Glomerular visceral epithelial cell (primary cell): ENCODE results near the gene PLXNA2.

ENCODE experiments used
- DNase-seq: peaks from one replicate; pipeline ENCODE4 v3.0.0-alpha.2; 2016; ENCODE audit errors: extremely low spot score

Gene PLXNA2

DNA sequence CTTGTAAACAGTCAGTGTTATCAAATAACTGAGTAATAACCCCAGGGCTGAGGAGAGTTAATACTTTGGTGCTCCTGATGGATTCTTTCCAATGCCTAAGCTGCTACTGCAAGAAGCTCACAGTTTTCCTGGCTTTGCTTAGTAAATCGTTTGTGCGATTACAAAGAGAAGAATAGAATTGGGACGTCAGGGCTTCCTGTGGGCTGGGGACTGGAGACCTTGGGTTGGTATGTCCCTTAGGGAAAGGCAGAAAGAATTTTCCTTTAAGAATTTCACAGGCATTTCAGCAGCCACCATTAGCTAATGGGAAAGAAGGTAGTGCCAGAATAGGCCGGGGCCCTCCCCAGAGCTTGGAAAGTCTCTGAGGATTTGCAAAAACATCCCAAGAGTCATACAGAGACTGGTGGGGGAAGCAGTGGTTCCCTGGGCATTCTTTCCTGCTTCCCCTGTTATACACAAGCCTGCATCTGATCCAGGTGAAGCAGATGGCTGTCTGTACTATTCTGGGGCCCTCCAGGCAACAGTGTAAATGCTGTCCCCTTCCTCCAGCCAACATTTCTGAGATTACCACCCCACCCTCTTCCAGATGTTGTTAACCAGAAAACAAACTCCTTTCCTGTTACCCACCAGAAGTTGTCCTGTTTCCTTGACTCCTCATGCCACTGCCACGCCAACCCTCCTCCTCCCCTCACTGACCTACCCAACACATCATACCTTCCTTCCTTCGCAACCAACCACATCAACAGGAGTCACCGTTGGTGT lies 40.2 kb downstream of the PLXNA2 start:
- DNase-seq, result no peak

GRCh38 chr1:208203127-208203847 lies 40.9 kb downstream of the PLXNA2 start:
- no peak for DNase-seq

DNA sequence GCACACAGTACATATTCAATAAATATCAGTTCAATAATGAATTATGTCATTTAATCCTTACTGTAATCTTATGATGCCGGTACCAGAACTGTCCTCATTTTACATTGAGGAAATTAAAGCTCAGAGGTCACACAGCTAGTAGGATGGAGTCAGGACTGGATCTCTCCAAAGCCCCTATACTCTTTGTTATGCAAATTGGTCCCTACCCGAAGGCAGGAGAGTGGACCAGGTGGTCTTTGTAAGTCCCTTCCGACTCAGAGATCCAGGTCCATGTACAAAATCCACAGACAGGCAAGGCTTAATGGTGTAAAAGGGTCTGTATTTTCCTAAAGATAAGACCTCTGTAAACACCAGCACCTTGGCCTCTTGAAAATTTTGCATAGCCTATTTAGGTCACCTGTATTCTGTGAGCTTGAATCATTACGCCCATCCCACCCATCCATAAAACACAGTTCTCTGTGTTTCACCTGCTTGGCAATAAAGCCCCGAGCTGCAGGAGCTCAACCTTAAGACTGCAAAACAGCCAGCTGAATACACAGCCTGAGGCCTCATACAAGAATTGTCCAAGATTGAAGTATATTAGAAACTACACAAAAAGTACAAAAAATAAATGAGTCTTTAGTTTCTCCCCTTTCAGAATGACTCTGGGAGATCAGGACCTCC lies 41.7 kb downstream of the PLXNA2 start:
- DNase-seq, result no peak

GRCh38 chr1:208201229-208201628 lies 43.0 kb downstream of the PLXNA2 start:
- DNase-seq, result peak; percentile 90

GRCh38 chr1:208200116-208200515 lies 44.1 kb downstream of the PLXNA2 start:
- DNase-seq, result no peak

GRCh38 chr1:208198236-208198635 lies 45.9 kb downstream of the PLXNA2 start:
- no peak for DNase-seq

DNA sequence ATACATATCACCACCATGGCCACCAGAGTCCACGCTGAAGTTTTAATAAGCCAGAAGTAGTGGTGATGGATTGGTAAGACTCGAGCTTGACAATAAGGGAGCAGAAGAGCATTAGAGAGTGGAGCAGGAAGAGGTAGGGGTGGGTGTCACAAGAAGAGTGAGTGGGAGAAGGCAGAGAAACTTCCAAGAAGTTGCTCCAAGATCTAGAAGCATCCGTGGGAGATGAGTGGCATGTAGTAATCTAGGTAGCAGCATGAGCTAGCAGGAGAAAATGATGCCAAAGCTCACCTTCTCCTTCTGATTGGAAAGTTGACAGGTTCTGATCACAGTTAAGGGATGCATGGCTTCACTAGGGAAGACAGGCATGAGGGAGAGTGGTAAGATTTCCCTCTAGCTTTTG lies 49.2 kb downstream of the PLXNA2 start:
- no peak for DNase-seq

DNA sequence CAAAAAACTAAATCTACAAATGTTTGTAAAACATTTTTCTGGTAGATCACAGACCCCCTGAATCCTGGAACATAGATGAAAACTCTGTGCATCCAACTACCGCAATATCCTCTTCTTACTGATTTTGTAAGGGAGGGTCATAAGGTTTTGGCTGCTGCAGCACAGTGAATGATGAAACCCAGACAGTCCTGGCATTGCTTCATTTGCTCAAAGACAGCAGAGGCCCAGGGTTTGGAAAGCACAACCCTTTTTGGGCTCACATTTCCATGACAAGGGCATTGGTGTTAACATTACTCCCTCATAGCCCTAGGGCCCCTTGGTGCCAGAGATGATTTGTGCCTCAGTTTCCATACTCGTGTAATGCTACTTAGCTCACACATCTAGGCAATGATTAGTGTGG lies 51.2 kb downstream of the PLXNA2 start:
- DNase-seq, result no peak

DNA sequence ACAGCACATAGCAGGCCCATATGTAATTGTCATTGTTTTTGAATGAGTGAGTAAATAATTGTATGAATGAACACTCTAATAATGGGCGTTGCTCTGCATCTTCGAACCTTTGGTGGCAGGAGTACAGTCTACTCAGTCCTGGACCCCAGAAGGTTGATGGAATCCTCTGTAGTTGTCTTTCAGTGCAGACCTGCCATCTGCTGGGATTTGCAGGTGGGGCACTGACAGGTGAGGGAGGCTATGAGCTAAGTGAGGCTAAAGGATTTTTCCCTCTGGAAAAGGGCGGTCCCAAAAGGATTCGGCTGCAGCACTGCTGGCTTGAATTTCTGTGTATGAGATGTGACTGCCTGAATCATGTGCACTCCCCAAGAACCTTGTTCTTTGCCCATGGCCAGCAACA lies 53.4 kb downstream of the PLXNA2 start:
- no peak for DNase-seq

DNA sequence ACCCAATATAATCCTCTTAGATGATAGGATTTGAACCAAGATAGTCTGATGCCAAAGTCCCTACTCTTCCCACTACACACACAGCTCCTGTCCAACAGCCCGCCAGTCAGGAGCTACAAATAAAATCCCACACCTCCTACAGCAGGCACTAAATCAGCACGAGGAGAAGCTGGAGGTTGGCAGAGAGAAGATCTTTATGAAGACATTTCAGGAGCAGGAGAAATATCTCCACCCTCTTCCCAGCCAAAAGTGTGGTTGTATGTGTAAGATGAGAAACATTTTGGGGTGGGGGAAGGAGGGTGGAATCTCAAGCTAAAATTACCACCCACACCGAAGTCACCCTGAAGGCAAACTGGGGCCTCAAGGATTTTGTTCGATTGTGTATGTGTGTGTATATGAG lies 54.5 kb downstream of the PLXNA2 start:
- DNase-seq, result no peak

DNA sequence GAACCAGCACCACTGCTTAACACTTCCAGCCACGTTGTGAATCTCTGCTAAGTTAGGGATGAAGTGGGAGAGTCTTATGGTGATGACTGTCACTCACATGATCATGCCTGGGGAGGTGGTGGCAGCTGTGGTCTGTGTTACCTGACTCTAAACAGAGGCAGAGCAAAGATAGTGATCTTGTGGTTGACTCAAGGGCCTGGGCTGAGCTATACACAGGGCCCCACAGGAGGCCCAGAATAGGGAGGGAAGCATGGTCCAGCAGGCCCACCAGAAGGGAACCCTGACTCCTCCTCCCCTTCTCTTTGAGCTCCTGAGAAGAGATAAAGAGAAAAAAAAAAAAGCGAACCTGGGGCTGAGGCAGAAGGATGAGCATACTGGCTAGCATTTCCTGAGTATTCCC lies 55.0 kb downstream of the PLXNA2 start:
- DNase-seq, result peak; percentile 41

DNA sequence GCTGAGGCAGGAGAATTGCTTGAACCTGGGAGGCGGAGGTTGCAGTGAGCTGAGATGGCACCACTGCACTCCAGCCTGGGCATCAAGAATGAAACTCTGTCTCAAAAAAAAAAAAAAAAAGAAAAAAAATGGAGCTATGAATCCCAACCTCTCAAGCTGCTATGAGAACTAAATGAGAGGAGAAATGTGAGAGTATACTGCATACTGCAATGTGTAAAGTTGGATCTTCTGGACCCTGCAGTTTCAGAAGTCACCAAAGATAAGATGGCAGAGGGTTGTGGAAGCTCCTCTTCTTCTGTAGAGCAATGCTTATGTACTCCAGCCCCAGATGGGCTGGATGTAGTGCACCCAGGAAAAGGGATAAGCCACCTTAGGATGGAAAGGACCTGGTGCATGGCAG lies 55.6 kb downstream of the PLXNA2 start:
- DNase-seq, result no peak

DNA sequence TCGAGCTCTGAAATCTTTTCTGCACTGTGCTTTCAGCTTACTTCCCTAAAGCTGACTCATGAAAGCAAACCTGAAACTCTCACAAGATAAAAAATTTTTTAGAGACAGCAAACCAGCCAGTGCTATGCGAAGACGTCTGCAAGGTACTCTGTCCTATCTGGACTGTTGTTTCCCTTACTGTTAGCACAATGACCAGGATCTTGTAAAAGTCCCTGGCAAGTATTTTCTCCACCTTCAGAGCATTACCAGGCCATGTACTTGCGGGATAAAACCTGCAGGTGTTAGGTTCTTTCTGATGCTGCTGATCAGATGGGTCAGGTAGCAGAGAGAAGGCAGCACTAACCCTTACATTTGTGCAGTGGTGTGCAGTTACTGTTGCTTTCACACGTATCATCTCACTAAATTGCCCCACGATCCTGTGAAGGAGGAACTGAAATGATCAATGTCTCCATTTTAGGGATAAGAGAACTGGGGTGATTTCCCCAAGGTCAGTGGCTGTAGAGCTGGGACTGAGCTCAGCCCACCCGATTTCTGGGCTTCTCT lies 56.6 kb downstream of the PLXNA2 start:
- no peak for DNase-seq

DNA sequence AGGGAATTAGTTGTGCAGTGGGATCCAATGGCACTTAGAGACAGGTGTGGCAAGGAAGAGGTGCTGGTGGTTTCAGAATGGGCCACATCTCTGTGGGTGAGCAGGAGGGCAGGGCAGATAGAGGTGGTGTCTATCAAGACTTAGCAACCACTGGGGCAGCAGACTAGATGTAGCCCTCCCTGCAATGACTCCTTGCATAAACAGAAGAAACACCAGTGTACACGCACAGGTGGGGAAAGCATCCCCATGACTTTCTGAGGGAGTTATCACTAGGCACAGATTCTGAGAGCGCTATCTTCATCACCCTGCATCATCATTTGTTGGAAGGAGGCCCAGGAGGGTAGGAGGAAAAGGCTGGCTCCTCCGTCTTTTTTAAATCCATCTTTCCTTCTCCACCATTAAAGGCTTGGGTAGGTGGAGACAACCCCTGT lies 58.4 kb downstream of the PLXNA2 start:
- no peak for DNase-seq

- DNase-seq, result no peak
Observed at GRCh38 chr1:208184966-208185654, 59.1 kb downstream of the PLXNA2 start.

GRCh38 chr1:208183977-208184911 lies 59.9 kb downstream of the PLXNA2 start:
- DNase-seq, result peak; percentile 94

DNA sequence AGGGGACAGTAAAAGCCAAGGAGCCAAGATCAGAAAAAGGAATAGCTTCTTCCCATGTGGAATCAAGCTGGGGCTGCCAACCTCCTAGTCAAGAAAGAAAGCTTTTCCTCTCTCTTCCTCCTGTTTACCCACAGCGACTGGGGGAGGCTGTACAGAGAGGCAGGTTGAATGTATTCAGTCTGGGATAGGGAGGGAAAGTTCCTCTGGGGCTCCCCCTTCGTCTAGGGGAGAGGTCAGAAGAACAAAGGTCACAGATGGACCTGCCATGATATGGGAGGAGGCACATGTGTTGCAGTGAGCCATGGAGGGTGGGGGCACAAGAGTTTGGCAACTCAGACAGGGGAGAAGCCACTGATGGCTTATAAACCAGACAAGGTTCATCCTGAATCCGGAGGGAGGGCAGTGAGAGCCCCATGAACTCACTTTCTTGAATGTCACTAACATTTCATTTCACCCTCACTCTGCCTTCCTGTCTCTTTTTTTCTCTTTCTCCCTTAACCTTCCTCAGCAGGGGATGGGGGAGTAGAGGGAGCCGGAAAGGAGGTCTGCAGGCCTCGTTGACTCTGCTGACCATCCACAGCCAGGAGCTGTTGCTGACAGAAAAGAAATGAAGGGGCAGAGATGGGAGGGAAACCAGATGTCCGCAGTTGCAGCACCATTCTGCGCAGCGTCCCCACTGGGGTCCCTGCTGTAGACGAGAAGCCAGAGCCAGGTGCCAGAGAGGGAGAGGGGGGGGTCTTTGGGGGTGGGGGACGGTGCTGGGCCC lies 61.1 kb downstream of the PLXNA2 start:
- DNase-seq, result no peak

- DNase-seq, result no peak
Observed at GRCh38 chr1:208181364-208181763, 62.8 kb downstream of the PLXNA2 start.

DNA sequence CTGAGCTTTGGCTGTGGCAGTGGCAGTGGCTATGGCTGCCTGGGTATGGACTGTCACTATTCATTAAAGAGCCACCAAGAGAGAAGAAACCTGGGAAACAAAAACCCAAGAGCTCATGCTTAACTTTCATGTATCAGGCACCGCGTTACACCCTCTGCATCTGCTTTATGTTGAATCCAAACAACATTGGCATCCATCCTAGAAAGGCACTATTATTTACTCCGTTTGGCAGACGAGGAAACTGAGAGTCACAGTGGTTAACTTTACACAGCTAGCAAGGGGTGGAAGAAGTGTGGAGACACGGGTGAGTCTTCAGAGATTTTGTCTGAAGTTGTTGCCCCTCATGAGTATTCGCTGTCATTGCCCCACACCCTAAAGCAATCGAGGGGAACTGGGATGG lies 63.8 kb downstream of the PLXNA2 start:
- no peak for DNase-seq

GRCh38 chr1:208179961-208180409 lies 64.2 kb downstream of the PLXNA2 start:
- no peak for DNase-seq
